Stimulated activated CD8-positive, alpha-beta memory T cell treated with anti-CD3 and anti-CD28 coated beads, Interleukin-12 subunit alpha, Interleukin-12 subunit beta, amount 100 ng/mL, for 24 hours (primary cell): ENCODE results near the gene PRSS12.
"Not testable (repeated sequence)": the region's sequence is repeated elsewhere in the genome, so short reads cannot be mapped to it uniquely, and the experiment has no call there.

Source experiments
- DNase-seq: peaks from one replicate; pipeline ENCODE4 v3.0.0-alpha.2; 2020; ENCODE audit errors: extremely low read depth

The PRSS12 gene

GRCh38 chr4:118352843-118353533 is at the start of gene PRSS12:
Gene PRSS12 (minus strand): TSS chr4:118353003. CDS start chr4:118352720, 283 bp downstream.
- no peak for DNase-seq

GRCh38 chr4:118400356-118400755 is 47.6 kb upstream of the PRSS12 start:
- no peak for DNase-seq

GRCh38 chr4:118399883-118400282 is 47.1 kb upstream of the PRSS12 start:
- not testable (repeated sequence) for DNase-seq

GRCh38 chr4:118398226-118399090 is 45.7 kb upstream of the PRSS12 start:
- no peak for DNase-seq

GRCh38 chr4:118397623-118397979 is 44.8 kb upstream of the PRSS12 start:
- no peak for DNase-seq

GRCh38 chr4:118396881-118397622 is 44.2 kb upstream of the PRSS12 start:
- DNase-seq = no peak

- DNase-seq = no peak
Observed at GRCh38 chr4:118395057-118395644, 42.3 kb upstream of the PRSS12 start.

- DNase-seq = not testable (repeated sequence)
Observed at GRCh38 chr4:118392509-118392908, 39.7 kb upstream of the PRSS12 start.

GRCh38 chr4:118390121-118390520 is 37.3 kb upstream of the PRSS12 start:
- DNase-seq = no peak

GRCh38 chr4:118389721-118390120 is 36.9 kb upstream of the PRSS12 start:
- no peak for DNase-seq

GRCh38 chr4:118388606-118389005 is 35.8 kb upstream of the PRSS12 start:
- no peak for DNase-seq

- DNase-seq = no peak
Observed at GRCh38 chr4:118381902-118382301, 29.1 kb upstream of the PRSS12 start.

GRCh38 chr4:118373614-118374255 is 20.9 kb upstream of the PRSS12 start:
- no peak for DNase-seq

GRCh38 chr4:118372251-118372650 is 19.4 kb upstream of the PRSS12 start:
- DNase-seq = no peak

- DNase-seq = no peak
Observed at GRCh38 chr4:118369231-118369630, 16.4 kb upstream of the PRSS12 start.

- no peak for DNase-seq
Observed at GRCh38 chr4:118367872-118368271, 15.1 kb upstream of the PRSS12 start.

- DNase-seq = no peak
Observed at GRCh38 chr4:118367361-118367760, 14.6 kb upstream of the PRSS12 start.

GRCh38 chr4:118363166-118363565 is 10.4 kb upstream of the PRSS12 start:
- no peak for DNase-seq

GRCh38 chr4:118361192-118361591 is 8.4 kb upstream of the PRSS12 start:
- DNase-seq = no peak

- no peak for DNase-seq
Observed at GRCh38 chr4:118360106-118360505, 7.3 kb upstream of the PRSS12 start.

GRCh38 chr4:118357601-118358000 is 4.8 kb upstream of the PRSS12 start:
- DNase-seq = no peak

GRCh38 chr4:118356731-118357130 is 3.9 kb upstream of the PRSS12 start:
- DNase-seq = no peak
